Measurements from ENCODE around the gene SELENOV. TPM values are rescaled to one million over a fixed set of nuclear protein-coding genes. Genes with fewer than 3 reads are reported as not detected.
"Not testable (repeated sequence)": the region's sequence is repeated elsewhere in the genome, so short reads cannot be mapped to it uniquely, and the experiment has no call there.

Gene SELENOV
- total RNA-seq, 4 donors from 2014 or later, result not detected

DNA sequence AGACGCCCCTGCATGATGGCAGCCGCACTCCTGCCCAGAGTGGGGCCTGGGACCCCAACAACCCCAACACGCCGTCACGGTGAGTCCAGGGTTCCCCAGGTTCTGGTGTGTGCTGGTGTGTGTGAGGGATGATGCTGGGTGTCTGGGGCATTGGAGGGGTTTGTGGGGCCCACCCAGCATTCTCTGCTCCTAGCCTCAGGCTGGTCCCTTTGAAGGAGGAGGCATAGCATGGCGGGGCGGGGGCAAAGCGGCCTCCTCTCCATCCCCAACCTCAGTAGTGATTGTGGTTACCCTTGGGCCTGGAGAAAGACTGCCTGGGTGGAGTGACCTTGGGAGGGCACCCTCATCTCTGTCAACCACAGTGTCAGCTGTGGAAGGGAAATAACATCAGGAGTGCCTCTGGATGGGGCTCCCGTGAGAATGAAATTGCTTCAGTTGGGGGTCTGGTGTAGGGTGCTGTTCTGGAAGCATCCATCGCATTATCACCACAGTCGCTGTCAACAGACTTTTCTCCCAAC, 41.4 kb upstream of the SELENOV start:
- 91% methylated on average over 7 of the region's 11 CpGs for WGBS
- no peak overlapping the region for H3K4me3 ChIP-seq
- no peak overlapping the region for H3K27ac ChIP-seq (replicated peaks in 1 of 4)
- no peaks in the 10 kb centered on the region for H3K9me3 ChIP-seq
- peaks cover 0 to 3% (median 0%) of the 10 kb centered on the region in 4 donors for H3K4me1 ChIP-seq
- H3K27me3 ChIP-seq, result no peaks in the 10 kb centered on the region
- no peak for DNase-seq (ENCODE audit: extremely low spot score)
- TF ChIP-seq, protein P1, sequence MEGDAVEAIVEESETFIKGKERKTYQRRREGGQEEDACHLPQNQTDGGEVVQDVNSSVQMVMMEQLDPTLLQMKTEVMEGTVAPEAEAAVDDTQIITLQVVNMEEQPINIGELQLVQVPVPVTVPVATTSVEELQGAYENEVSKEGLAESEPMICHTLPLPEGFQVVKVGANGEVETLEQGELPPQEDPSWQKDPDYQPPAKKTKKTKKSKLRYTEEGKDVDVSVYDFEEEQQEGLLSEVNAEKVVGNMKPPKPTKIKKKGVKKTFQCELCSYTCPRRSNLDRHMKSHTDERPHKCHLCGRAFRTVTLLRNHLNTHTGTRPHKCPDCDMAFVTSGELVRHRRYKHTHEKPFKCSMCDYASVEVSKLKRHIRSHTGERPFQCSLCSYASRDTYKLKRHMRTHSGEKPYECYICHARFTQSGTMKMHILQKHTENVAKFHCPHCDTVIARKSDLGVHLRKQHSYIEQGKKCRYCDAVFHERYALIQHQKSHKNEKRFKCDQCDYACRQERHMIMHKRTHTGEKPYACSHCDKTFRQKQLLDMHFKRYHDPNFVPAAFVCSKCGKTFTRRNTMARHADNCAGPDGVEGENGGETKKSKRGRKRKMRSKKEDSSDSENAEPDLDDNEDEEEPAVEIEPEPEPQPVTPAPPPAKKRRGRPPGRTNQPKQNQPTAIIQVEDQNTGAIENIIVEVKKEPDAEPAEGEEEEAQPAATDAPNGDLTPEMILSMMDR (IDR thresholded peaks at IDR 0.05), result no peak
- TF ChIP-seq POLR2AphosphoS5 (IDR thresholded peaks at IDR 0.05) (no peak), POLR2A (IDR thresholded peaks at IDR 0.05; ENCODE audit: low read depth) (no peak), EP300 (IDR thresholded peaks at IDR 0.05) (no peak)
- H3K36me3 ChIP-seq, result peaks cover 69 to 88% (median 80%) of the 10 kb centered on the region in 4 donors
- intact Hi-C loops (cut with DNase I), result loop anchor here (5.0 kb wide), 1 partner anchor 59 kb away; the partner anchor contains the start of gene EID2B

DNA sequence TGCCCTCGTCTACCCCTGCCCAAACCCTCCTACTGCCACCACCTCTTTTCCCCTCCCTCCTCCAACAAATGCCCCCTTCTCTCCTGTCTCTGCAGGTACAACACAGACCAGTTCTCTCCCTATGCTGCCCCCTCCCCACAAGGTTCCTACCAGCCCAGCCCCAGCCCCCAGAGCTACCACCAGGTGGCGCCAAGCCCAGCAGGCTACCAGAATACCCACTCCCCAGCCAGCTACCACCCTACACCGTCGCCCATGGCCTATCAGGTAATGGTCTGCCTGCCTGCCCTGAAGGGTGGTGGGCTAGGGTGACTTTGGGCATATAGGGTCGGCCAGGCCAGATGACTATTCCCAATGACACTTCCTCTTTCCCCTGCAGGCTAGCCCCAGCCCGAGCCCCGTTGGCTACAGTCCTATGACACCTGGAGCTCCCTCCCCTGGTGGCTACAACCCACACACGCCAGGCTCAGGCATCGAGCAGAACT, 40.8 kb upstream of the SELENOV start:
- intact Hi-C loops (cut with DNase I), result loop anchor here (5.0 kb wide), 1 partner anchor 58 kb away; the partner anchor contains the start of gene EID2B
- Histone ChIP-seq H3K4me1 (peaks cover 0 to 3% (median 0%) of the 10 kb centered on the region in 4 donors), H3K27me3 (no peaks in the 10 kb centered on the region), H3K9me3 (no peaks in the 10 kb centered on the region), H3K27ac (replicated peaks in 1 of 4) (peak overlapping the region in 2 of 4 donors; percentile 8 to 19), H3K4me3 (no peak overlapping the region), H3K36me3 (peaks cover 63 to 81% (median 74%) of the 10 kb centered on the region in 4 donors)
- WGBS, result 35% methylated on average over 3 of the region's 9 CpGs
- TF ChIP-seq EP300 (IDR thresholded peaks at IDR 0.05), result no peak
- TF ChIP-seq, protein P1 (IDR thresholded peaks at IDR 0.05), result peak; percentile 49 to 80 (median 65)
- no peak for DNase-seq (ENCODE audit: extremely low spot score)

DNA sequence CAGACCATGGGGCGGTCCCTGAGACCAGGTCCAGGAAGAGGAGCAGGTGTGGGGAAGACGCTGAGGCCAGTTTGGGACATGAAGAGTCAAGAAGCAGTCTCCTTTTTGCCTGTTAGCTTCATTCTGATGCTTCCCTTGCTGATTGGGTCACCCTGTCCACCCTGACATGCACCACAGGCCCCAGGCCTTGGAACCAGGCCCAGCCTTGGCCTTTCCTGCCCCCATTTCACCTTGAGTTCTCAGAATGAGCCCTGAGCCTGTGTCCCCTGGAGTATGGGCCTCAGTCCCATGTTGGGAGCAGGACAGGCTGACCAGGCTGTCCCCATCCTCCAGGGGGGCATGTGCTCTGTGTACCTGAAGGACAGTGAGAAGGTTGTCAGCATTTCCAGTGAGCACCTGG, 39.2 kb upstream of the SELENOV start:
- Histone ChIP-seq H3K36me3 (peaks cover 47 to 65% (median 58%) of the 10 kb centered on the region in 4 donors), H3K4me3 (no peak overlapping the region), H3K4me1 (peaks cover 6 to 9% (median 7%) of the 10 kb centered on the region in 4 donors), H3K27me3 (no peaks in the 10 kb centered on the region), H3K9me3 (no peaks in the 10 kb centered on the region), H3K27ac (replicated peaks in 1 of 4) (no peak overlapping the region)
- WGBS, result 100% methylated on average over 2 of the region's 2 CpGs
- DNase-seq (ENCODE audit: extremely low spot score), result no peak
- TF ChIP-seq, protein P1 (IDR thresholded peaks at IDR 0.05), result no peak
- TF ChIP-seq POLR2AphosphoS5 (IDR thresholded peaks at IDR 0.05) (no peak), EP300 (IDR thresholded peaks at IDR 0.05) (no peak), POLR2A (IDR thresholded peaks at IDR 0.05; ENCODE audit: low read depth) (no peak)
- intact Hi-C loops (cut with DNase I), result no loop called here

DNA sequence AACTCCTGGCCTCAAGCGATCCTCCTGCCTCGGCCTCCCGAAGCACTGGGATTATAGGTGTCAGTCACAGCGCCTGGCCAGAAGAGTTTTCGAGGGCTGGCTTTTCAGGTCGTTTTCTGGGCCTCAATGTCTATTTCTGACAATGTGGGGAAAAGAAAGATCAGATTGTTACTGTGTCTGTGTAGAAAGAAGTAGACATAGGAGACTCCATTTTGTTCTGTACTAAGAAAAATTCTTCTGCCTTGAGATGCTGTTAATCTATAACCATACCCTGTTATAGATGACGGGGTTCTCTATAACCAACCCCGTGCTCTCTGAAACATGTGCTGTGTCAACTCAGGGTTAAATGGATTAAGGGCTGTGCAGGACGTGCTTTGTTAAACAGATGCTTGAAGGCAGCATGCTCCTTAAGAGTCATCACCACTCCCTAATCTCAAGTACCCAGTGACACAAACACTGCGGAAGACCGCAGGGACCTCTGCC, 35.6 kb upstream of the SELENOV start:
- intact Hi-C loops (cut with DNase I); H3K27me3 ChIP-seq; DNase-seq (ENCODE audit: extremely low spot score); H3K4me3 ChIP-seq; H3K9me3 ChIP-seq: not testable (repeated sequence)
- peaks cover 19 to 47% (median 35%) of the 10 kb centered on the region in 4 donors for H3K36me3 ChIP-seq
- peak overlapping the region in 1 of 4 donors; percentile 77 for H3K27ac ChIP-seq (replicated peaks in 1 of 4)
- peaks cover 18 to 32% (median 18%) of the 10 kb centered on the region in 4 donors for H3K4me1 ChIP-seq
- 81% methylated on average over 9 of the region's 11 CpGs for WGBS

DNA sequence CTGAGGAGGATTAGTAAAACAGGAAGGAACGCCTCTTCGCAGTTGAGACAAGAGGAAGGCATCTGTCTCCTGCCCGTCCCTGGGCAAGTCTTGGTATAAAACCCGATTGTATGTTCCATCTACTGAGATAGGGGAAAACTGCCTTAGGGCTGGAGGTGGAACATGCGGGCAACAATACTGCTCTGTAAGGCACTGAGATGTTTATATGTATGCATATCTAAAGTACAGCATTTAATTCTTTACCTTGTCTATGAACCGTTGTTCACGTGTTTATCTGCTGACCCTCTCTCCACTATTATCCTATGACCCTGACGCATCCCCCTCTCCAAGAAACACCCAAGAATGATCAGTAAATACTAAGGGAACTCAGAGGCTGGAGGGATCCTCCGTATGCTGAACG, 35.0 kb upstream of the SELENOV start:
- Histone ChIP-seq H3K27me3 (no peaks in the 10 kb centered on the region), H3K27ac (replicated peaks in 1 of 4) (peak overlapping the region; percentile 75 to 87 (median 81)), H3K36me3 (peaks cover 19 to 47% (median 34%) of the 10 kb centered on the region in 4 donors), H3K4me1 (peaks cover 18 to 32% (median 18%) of the 10 kb centered on the region in 4 donors), H3K9me3 (no peaks in the 10 kb centered on the region), H3K4me3 (peak overlapping the region; percentile 66 to 97 (median 82))
- TF ChIP-seq, protein P1 (IDR thresholded peaks at IDR 0.05), result no peak
- no peak for TF ChIP-seq EP300 (IDR thresholded peaks at IDR 0.05)
- TF ChIP-seq POLR2A (IDR thresholded peaks at IDR 0.05; ENCODE audit: low read depth), result no peak
- TF ChIP-seq POLR2AphosphoS5 (IDR thresholded peaks at IDR 0.05), result no peak
- WGBS, result 61% methylated on average over 10 of the region's 10 CpGs
- DNase-seq (ENCODE audit: extremely low spot score), result no peak
- intact Hi-C loops (cut with DNase I), result no loop called here
